Kidney epithelial cell (primary cell): Measurements from ENCODE around the gene ZBTB18. TPM values are rescaled to one million over a fixed set of nuclear protein-coding genes. Genes with fewer than 3 reads are reported as not detected.

Experiments used
- DNase-seq: peaks from one replicate; pipeline ENCODE4 v3.0.0-alpha.2; 2010; ENCODE audit warnings: low read depth
- H3K27me3 ChIP-seq: 2 replicates; pipeline ENCODE4 v1.6.0; 2011; ENCODE audit warnings: low read length; ENCODE audit not compliant: control insufficient read depth, insufficient read depth
- H3K36me3 ChIP-seq: 2 replicates; pipeline ENCODE4 v1.5.1; 2011; ENCODE audit warnings: low read length; ENCODE audit not compliant: control insufficient read depth, insufficient read depth
- H3K4me3 ChIP-seq: 2 replicates; pipeline ENCODE4 v1.5.1; 2011; ENCODE audit warnings: low read depth, mild to moderate bottlenecking, control low read depth, low read length
- CTCF ChIP-seq: IDR thresholded peaks from 2 replicates; pipeline ENCODE4 v1.5.1; 2011; ENCODE audit warnings: mild to moderate bottlenecking, moderate library complexity, low read length, control low read depth, inconsistent platforms; ENCODE audit not compliant: insufficient read depth, poor library complexity, severe bottlenecking
- total RNA-seq: library from RNA; depleted of rRNA; stranded (reverse); fragments of >200 nt; gene quantifications from 2 replicates; pipeline ENCODE4 v1.2.3, GENCODE V29; 2015

ZBTB18 gene
- total RNA-seq, 1 donor from 2014 or later: 8.7 TPM

GRCh38 chr1:244100276-244100675, 49.2 kb downstream of the ZBTB18 start:
- no peaks in the 10 kb centered on the region for H3K27me3 ChIP-seq
- DNase-seq: no peak
- TF ChIP-seq CTCF: no peak
- H3K4me3 ChIP-seq: no peak overlapping the region
- H3K36me3 ChIP-seq: no peaks in the 10 kb centered on the region

GRCh38 chr1:244100704-244101453, 49.8 kb downstream of the ZBTB18 start:
- H3K36me3 ChIP-seq: no peaks in the 10 kb centered on the region
- no peak for TF ChIP-seq CTCF
- H3K4me3 ChIP-seq: no peak overlapping the region
- no peaks in the 10 kb centered on the region for H3K27me3 ChIP-seq
- no peak for DNase-seq

GRCh38 chr1:244102046-244102445, 51.0 kb downstream of the ZBTB18 start:
- Histone ChIP-seq H3K4me3 (no peak overlapping the region), H3K36me3 (no peaks in the 10 kb centered on the region), H3K27me3 (no peaks in the 10 kb centered on the region)
- DNase-seq: no peak
- TF ChIP-seq CTCF: no peak

GRCh38 chr1:244102468-244102867, 51.4 kb downstream of the ZBTB18 start:
- TF ChIP-seq CTCF: no peak
- Histone ChIP-seq H3K36me3 (no peaks in the 10 kb centered on the region), H3K27me3 (no peaks in the 10 kb centered on the region), H3K4me3 (no peak overlapping the region)
- no peak for DNase-seq

GRCh38 chr1:244104309-244105060, 53.4 kb downstream of the ZBTB18 start:
- TF ChIP-seq CTCF: no peak
- peak; percentile 88 for DNase-seq
- Histone ChIP-seq H3K4me3 (no peak overlapping the region), H3K27me3 (no peaks in the 10 kb centered on the region), H3K36me3 (no peaks in the 10 kb centered on the region)

GRCh38 chr1:244106176-244106575, 55.1 kb downstream of the ZBTB18 start:
- no peak for TF ChIP-seq CTCF
- Histone ChIP-seq H3K4me3 (no peak overlapping the region), H3K27me3 (no peaks in the 10 kb centered on the region), H3K36me3 (no peaks in the 10 kb centered on the region)
- DNase-seq: no peak
